Measurements from ENCODE around the gene CDK11A.

Gene CDK11A

DNA sequence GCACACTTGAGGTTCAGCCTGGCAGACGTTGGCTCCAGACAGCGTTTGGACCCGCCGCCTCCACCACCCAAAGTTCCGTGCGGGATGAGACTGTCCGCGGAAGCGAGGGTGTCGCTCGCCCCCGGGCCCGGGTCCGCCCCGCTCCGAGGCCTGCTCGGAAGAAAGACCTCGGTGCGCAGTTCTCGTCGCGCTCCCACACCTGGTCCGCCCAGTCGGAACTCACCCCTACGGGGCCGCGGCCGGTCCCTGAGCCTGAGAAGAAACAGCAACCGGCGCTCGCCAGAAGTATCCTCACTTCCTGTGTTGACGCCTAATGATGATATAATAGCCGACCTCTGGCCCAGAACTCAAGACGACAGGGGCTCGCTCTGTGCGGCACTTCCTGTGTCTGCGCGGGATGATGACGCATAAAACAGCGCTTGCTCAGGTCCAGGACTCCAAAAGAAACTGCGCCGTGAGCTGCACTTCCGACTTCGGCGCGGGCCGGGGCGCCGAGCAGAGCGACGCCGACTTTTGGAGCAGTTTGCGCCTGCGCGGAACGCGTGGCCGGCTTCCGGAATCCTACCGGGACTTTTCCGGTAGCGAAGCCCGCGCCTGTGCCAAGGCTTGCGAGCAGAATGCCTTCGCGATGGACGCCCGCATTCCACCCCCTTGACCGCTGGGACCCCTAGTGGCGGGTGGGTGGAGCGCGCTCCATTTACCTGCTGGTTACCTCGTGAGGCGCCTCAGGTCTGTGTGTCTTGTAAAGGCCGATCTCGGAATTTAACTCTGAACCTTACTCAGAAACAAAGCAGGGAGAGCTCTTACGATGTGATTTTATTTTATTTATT lies at the start of gene CDK11A:
Gene CDK11A (minus strand): TSS at position 323 of the 830 bp plus-strand sequence. CDS start 1,539 bp downstream, outside the sequence.
- DNase-seq (ENCODE audit: low read depth): peak; percentile 96
- peak; percentile 14 for TF ChIP-seq CTCF (IDR thresholded peaks at IDR 0.05; ENCODE audit: control insufficient read depth, insufficient read depth, low read depth, low read length, missing control alignments)
- H3K4me3 ChIP-seq (ENCODE audit: control insufficient read depth, low read depth, low read length): peak within 1 kb of the TSS; percentile 59

GRCh38 chr1:1773874-1774273 lies 49.7 kb upstream of the CDK11A start:
- DNase-seq (ENCODE audit: low read depth): no peak
- TF ChIP-seq CTCF (IDR thresholded peaks at IDR 0.05; ENCODE audit: control insufficient read depth, insufficient read depth, low read depth, low read length, missing control alignments): no peak
- H3K4me3 ChIP-seq (ENCODE audit: control insufficient read depth, low read depth, low read length): no peak overlapping the region

- TF ChIP-seq CTCF (IDR thresholded peaks at IDR 0.05; ENCODE audit: control insufficient read depth, insufficient read depth, low read depth, low read length, missing control alignments): no peak
- H3K4me3 ChIP-seq (ENCODE audit: control insufficient read depth, low read depth, low read length): no peak overlapping the region
- no peak for DNase-seq (ENCODE audit: low read depth)
These were observed 46.9 kb upstream of the CDK11A start for GRCh38 chr1:1771096-1771495.

GRCh38 chr1:1770102-1770501 lies 45.9 kb upstream of the CDK11A start:
- no peak for TF ChIP-seq CTCF (IDR thresholded peaks at IDR 0.05; ENCODE audit: control insufficient read depth, insufficient read depth, low read depth, low read length, missing control alignments)
- H3K4me3 ChIP-seq (ENCODE audit: control insufficient read depth, low read depth, low read length): no peak overlapping the region

GRCh38 chr1:1768249-1768992 lies 44.3 kb upstream of the CDK11A start:
- no peak for TF ChIP-seq CTCF (IDR thresholded peaks at IDR 0.05; ENCODE audit: control insufficient read depth, insufficient read depth, low read depth, low read length, missing control alignments)
- no peak overlapping the region for H3K4me3 ChIP-seq (ENCODE audit: control insufficient read depth, low read depth, low read length)
- DNase-seq (ENCODE audit: low read depth): no peak

More at GRCh38 chr1:1770102-1770501, 45.9 kb upstream of the CDK11A start:
- no peak for DNase-seq (ENCODE audit: low read depth)

GRCh38 chr1:1764876-1765470 lies 40.8 kb upstream of the CDK11A start:
- no peak overlapping the region for H3K4me3 ChIP-seq (ENCODE audit: control insufficient read depth, low read depth, low read length)
- DNase-seq (ENCODE audit: low read depth): no peak
- TF ChIP-seq CTCF (IDR thresholded peaks at IDR 0.05; ENCODE audit: control insufficient read depth, insufficient read depth, low read depth, low read length, missing control alignments): no peak
